Spleen (tissue), 7 donors: ENCODE measurements around the gene DDX27.

Experiments
- POLR2A ChIP-seq, 3 donors: fragments of 450-650 bp; IDR thresholded peaks; one replicate each; pipeline ENCODE4 v1.5.1; 2017; ENCODE audit warnings: antibody characterized with exemption in 3 of 3, mild to moderate bottlenecking in 1 of 3
- POLR2AphosphoS5 ChIP-seq, 3 donors: sonication (generic); formaldehyde crosslinking; IDR thresholded peaks; one replicate each; pipeline ENCODE4 v1.5.1; 2017; ENCODE audit warnings: antibody characterized with exemption in 3 of 3
- TF ChIP-seq, protein P1 (sequence below), 11 experiments: fragments of 200-600 bp in 7 of 11; fragments of 450-650 bp in 4 of 11; sonication (generic) in 4 of 11; IDR thresholded peaks in 8 of 11; conservative IDR thresholded peaks in 3 of 11; 1 replicate in 7 of 11; 2 replicates in 4 of 11; pipeline versions ENCODE4 v1.4.0 to v1.8.0; 2016 to 2021; ENCODE audit warnings: antibody characterized with exemption in 11 of 11, inconsistent platforms in 4 of 11, mild to moderate bottlenecking in 1 of 11
- donor health status: DM: no; HTN: no; CAD: no; lungs with moderate emphysema.
- donor health status: DM: no; HTN: no; CAD: no.
- donor health status: DM: no; HTN: no; CAD: no.

DNA sequence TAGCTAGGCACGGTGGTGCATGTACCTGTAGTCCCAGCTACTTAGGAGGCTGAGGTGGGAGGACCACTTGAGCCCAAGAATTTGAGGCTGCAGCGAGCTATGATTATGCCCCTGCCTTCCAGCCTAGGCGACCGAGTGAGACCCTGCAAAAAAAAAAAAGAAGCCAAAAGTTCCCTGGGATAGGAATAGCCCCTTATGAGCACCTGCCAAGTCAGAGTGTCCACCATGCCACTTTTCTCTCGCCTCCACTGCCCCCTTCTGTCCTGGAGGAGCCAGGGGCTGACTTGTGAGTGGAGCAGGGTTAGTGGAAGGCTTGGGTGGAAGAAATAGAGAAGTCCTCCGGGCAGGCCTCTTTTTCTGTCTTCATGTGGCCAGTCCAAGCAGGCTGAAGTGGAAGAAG lies 12.1 kb upstream of the DDX27 start:
- TF ChIP-seq POLR2AphosphoS5 (IDR thresholded peaks at IDR 0.05): no peak
- TF ChIP-seq, protein P1, sequence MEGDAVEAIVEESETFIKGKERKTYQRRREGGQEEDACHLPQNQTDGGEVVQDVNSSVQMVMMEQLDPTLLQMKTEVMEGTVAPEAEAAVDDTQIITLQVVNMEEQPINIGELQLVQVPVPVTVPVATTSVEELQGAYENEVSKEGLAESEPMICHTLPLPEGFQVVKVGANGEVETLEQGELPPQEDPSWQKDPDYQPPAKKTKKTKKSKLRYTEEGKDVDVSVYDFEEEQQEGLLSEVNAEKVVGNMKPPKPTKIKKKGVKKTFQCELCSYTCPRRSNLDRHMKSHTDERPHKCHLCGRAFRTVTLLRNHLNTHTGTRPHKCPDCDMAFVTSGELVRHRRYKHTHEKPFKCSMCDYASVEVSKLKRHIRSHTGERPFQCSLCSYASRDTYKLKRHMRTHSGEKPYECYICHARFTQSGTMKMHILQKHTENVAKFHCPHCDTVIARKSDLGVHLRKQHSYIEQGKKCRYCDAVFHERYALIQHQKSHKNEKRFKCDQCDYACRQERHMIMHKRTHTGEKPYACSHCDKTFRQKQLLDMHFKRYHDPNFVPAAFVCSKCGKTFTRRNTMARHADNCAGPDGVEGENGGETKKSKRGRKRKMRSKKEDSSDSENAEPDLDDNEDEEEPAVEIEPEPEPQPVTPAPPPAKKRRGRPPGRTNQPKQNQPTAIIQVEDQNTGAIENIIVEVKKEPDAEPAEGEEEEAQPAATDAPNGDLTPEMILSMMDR (IDR thresholded peaks at IDR 0.05 in 8 of 11, conservative IDR thresholded peaks at IDR 0.05 in 3 of 11): no peak
- TF ChIP-seq POLR2A (IDR thresholded peaks at IDR 0.05): no peak
